CD14-positive monocyte (primary cell): ENCODE measurements around the gene WDR64. TPM values are rescaled to one million over a fixed set of nuclear protein-coding genes. Genes with fewer than 3 reads are reported as not detected.
"Not testable (repeated sequence)": the region's sequence is repeated elsewhere in the genome, so short reads cannot be mapped to it uniquely, and the experiment has no call there.

Source experiments
- DNase-seq, 3 donors: peaks; one replicate each; pipeline ENCODE4 v3.0.0-alpha.2; 2011 to 2022
- H2AFZ ChIP-seq: 2 replicates; pipeline ENCODE4 v1.6.0; 2012; ENCODE audit warnings: mild to moderate bottlenecking, low read depth, low read length, inconsistent platforms; ENCODE audit not compliant: insufficient read depth, poor library complexity, severe bottlenecking
- H3K27ac ChIP-seq, 2 donors: 1 replicate in 1 of 2; 2 replicates in 1 of 2; pipeline ENCODE4 v1.5.1; 2012 to 2013; ENCODE audit warnings: low read length in 2 of 2, control low read depth in 1 of 2, inconsistent platforms in 1 of 2, low read depth in 1 of 2, mild to moderate bottlenecking in 1 of 2
- H3K27me3 ChIP-seq, 2 donors: one replicate each; pipeline versions ENCODE4 v1.6.0 to v1.6.1; 2011 to 2013; ENCODE audit warnings: low read length in 2 of 2; ENCODE audit not compliant: control insufficient read depth in 2 of 2, insufficient read depth in 2 of 2
- H3K36me3 ChIP-seq, 2 donors: replicated peaks in 1 of 2; 1 replicate in 1 of 2; 2 replicates in 1 of 2; pipeline versions ENCODE4 v1.5.1 to v1.6.1; 2012 to 2013; ENCODE audit warnings: low read length in 2 of 2, control low read depth in 1 of 2, inconsistent platforms in 1 of 2, mild to moderate bottlenecking in 1 of 2; ENCODE audit not compliant: insufficient read depth in 2 of 2, control insufficient read depth in 1 of 2
- H3K4me1 ChIP-seq, 2 donors: 1 replicate in 1 of 2; 2 replicates in 1 of 2; pipeline versions ENCODE4 v1.5.1 to v1.6.1; 2012 to 2013; ENCODE audit warnings: low read length in 2 of 2, control low read depth in 1 of 2, inconsistent platforms in 1 of 2, mild to moderate bottlenecking in 1 of 2, moderate library complexity in 1 of 2; ENCODE audit not compliant: insufficient read depth in 2 of 2, control insufficient read depth in 1 of 2
- H3K4me2 ChIP-seq: replicated peaks from 2 replicates; pipeline ENCODE3; 2012; ENCODE audit warnings: low read length, moderate library complexity, mild to moderate bottlenecking; ENCODE audit not compliant: poor library complexity, severe bottlenecking; ENCODE audit errors: extremely low read depth
- H3K4me3 ChIP-seq, 3 experiments: fragments of 200-600 bp in 1 of 3; sonication (generic) in 1 of 3; replicated peaks in 1 of 3; 1 replicate in 2 of 3; 2 replicates in 1 of 3; pipeline ENCODE4 v1.5.1; 2011 to 2013; ENCODE audit warnings: low read length in 3 of 3, mild to moderate bottlenecking in 3 of 3, control low read depth in 2 of 3, low read depth in 2 of 3, inconsistent platforms in 1 of 3, moderate library complexity in 1 of 3
- H3K79me2 ChIP-seq: 2 replicates; pipeline ENCODE4 v1.6.0; 2012; ENCODE audit warnings: mild to moderate bottlenecking, control low read depth, inconsistent platforms, low read length, moderate library complexity; ENCODE audit not compliant: insufficient read depth
- H3K9ac ChIP-seq: 2 replicates; pipeline ENCODE4 v1.6.0; 2017; ENCODE audit warnings: low read length, mild to moderate bottlenecking; ENCODE audit not compliant: insufficient read depth, poor library complexity, severe bottlenecking
- H3K9me3 ChIP-seq, 2 donors: replicated peaks in 1 of 2; 1 replicate in 1 of 2; 2 replicates in 1 of 2; pipeline versions ENCODE4 v1.5.1 to v1.6.1; 2012 to 2013; ENCODE audit warnings: low read length in 2 of 2, control low read depth in 1 of 2; ENCODE audit not compliant: control insufficient read depth in 1 of 2, insufficient read depth in 1 of 2
- H4K20me1 ChIP-seq: 2 replicates; pipeline ENCODE4 v1.6.0; 2012; ENCODE audit warnings: mild to moderate bottlenecking, low read length, control low read depth, moderate library complexity; ENCODE audit not compliant: insufficient read depth
- H3K27ac Mint-ChIP-seq, 7 donors: one replicate each; pipeline ENCODE4 v1.8.0; 2020; ENCODE audit warnings: mild to moderate bottlenecking in 7 of 7, mixed read lengths in 7 of 7, moderate library complexity in 6 of 7, inconsistent platforms in 2 of 7
- H3K27me3 Mint-ChIP-seq, 3 donors: one replicate each; pipeline ENCODE4 v1.8.0; 2021 to 2022; ENCODE audit warnings: low read depth in 3 of 3, mild to moderate bottlenecking in 3 of 3, mixed read lengths in 3 of 3, moderate library complexity in 3 of 3, inconsistent platforms in 1 of 3
- H3K36me3 Mint-ChIP-seq, 2 donors: one replicate each; pipeline ENCODE4 v1.8.0; 2020; ENCODE audit warnings: mixed read lengths in 2 of 2, inconsistent platforms in 1 of 2, mild to moderate bottlenecking in 1 of 2
- H3K4me1 Mint-ChIP-seq: one replicate; pipeline ENCODE4 v1.8.0; 2020; ENCODE audit warnings: mild to moderate bottlenecking, mixed read lengths
- H3K4me3 Mint-ChIP-seq, 2 donors: one replicate each; pipeline ENCODE4 v1.8.0; 2020; ENCODE audit warnings: mild to moderate bottlenecking in 2 of 2, mixed read lengths in 2 of 2, moderate library complexity in 1 of 2
- H3K9me3 Mint-ChIP-seq, 7 donors: one replicate each; pipeline ENCODE4 v1.8.0; 2020 to 2022; ENCODE audit warnings: mixed read lengths in 7 of 7, mild to moderate bottlenecking in 6 of 7, moderate library complexity in 6 of 7, inconsistent platforms in 2 of 7
- CTCF ChIP-seq: fragments of 200-600 bp; IDR thresholded peaks from one replicate; pipeline ENCODE4 v1.8.0; 2022; ENCODE audit warnings: antibody characterized with exemption, mild to moderate bottlenecking
- WGBS: methylation state at CpG from one replicate; pipeline ENCODE4 v1.1.5; 2013; ENCODE audit warnings: missing lambda C conversion rate; ENCODE audit not compliant: insufficient coverage; 5-methylcytosine and 5-hydroxymethylcytosine counted together
- intact Hi-C, 2 donors: fragments of 100-400 bp; cut with micrococcal nuclease; formaldehyde crosslinking; loops; one replicate each; pipeline versions ENCODE4 v1.15.0 to v1.15.1; 2023
- polyA plus RNA-seq, 3 donors: library from polyadenylated mRNA; depleted of rRNA in 1 of 3; unstranded in 2 of 3; stranded (reverse) in 1 of 3; fragments of 300-500 nt in 2 of 3; fragments of >200 nt in 1 of 3; fragmentation: Illumina TruSeq in 2 of 3; gene quantifications; 1 replicate in 2 of 3; 2 replicates in 1 of 3; pipeline ENCODE4 v1.2.3, GENCODE V29; 2012 to 2021

The WDR64 gene
- polyA plus RNA-seq, 3 donors = not detected

GRCh38 chr1:241802863-241803262, 150.8 kb downstream of the WDR64 start:
- peaks cover 0 to 8% of the 10 kb centered on the region in 2 donors for H3K27me3 ChIP-seq
- H3K9me3 Mint-ChIP-seq = peaks cover 0 to 8% (median 0%) of the 10 kb centered on the region in 7 donors
- TF ChIP-seq CTCF = no peak
- H3K4me3 Mint-ChIP-seq = no peak overlapping the region
- H2AFZ ChIP-seq = no peak overlapping the region
- H3K4me1 Mint-ChIP-seq = peaks cover 14% of the 10 kb centered on the region
- H3K36me3 Mint-ChIP-seq = peaks cover 0 to 2% of the 10 kb centered on the region in 2 donors
- intact Hi-C loops = no loop called here
- no peaks in the 10 kb centered on the region for H3K9me3 ChIP-seq
- no peak overlapping the region for H3K9ac ChIP-seq
- peaks cover 2 to 6% (median 2%) of the 10 kb centered on the region in 3 donors for H3K27me3 Mint-ChIP-seq
- H3K27ac ChIP-seq = no peak overlapping the region
- H3K4me1 ChIP-seq = peaks cover 3 to 5% of the 10 kb centered on the region in 2 donors
- no peak overlapping the region for H3K27ac Mint-ChIP-seq
- no peak overlapping the region for H3K4me2 ChIP-seq
- H3K4me3 ChIP-seq = no peak overlapping the region
- H3K79me2 ChIP-seq = no peaks in the 10 kb centered on the region
- H3K36me3 ChIP-seq = no peaks in the 10 kb centered on the region
- 97% methylated on average over 3 of the region's 3 CpGs for WGBS
- H4K20me1 ChIP-seq = no peaks in the 10 kb centered on the region
- DNase-seq = no peak

GRCh38 chr1:241804706-241805105, 152.6 kb downstream of the WDR64 start:
- H3K27me3 Mint-ChIP-seq, H3K36me3 ChIP-seq, H3K27me3 ChIP-seq, H2AFZ ChIP-seq, H4K20me1 ChIP-seq, intact Hi-C loops, H3K9ac ChIP-seq, H3K4me2 ChIP-seq, H3K4me3 Mint-ChIP-seq, H3K27ac ChIP-seq, H3K4me3 ChIP-seq, H3K79me2 ChIP-seq, H3K36me3 Mint-ChIP-seq, H3K9me3 ChIP-seq, DNase-seq, H3K9me3 Mint-ChIP-seq: not testable (repeated sequence)
- peaks cover 28% of the 10 kb centered on the region for H3K4me1 Mint-ChIP-seq
- peak overlapping the region in 1 of 7 donors; percentile 26 for H3K27ac Mint-ChIP-seq
- 80% methylated on average over 1 of the region's 4 CpGs for whole genome bisulfite sequencing
- peaks cover 15 to 18% of the 10 kb centered on the region in 2 donors for H3K4me1 ChIP-seq
